SK-N-MC (cell line): ENCODE measurements around the gene CLTCL1.

Experiments
- EZH2 ChIP-seq: fragments of 200-600 bp; sonication (generic); IDR thresholded peaks from one replicate; pipeline ENCODE4 v1.6.1; 2017; ENCODE audit warnings: antibody characterized with exemption
- FOXP2 ChIP-seq: optimal IDR thresholded peaks from 2 replicates; pipeline ENCODE3; 2011; ENCODE audit warnings: mild to moderate bottlenecking, moderate library complexity; ENCODE audit not compliant: insufficient read depth; ENCODE audit errors: extremely low read length, control extremely low read depth
- POLR2AphosphoS5 ChIP-seq: IDR thresholded peaks from 2 replicates; pipeline ENCODE4 v1.6.1; 2012; ENCODE audit warnings: mild to moderate bottlenecking, low read depth, low read length, borderline replicate concordance

DNA sequence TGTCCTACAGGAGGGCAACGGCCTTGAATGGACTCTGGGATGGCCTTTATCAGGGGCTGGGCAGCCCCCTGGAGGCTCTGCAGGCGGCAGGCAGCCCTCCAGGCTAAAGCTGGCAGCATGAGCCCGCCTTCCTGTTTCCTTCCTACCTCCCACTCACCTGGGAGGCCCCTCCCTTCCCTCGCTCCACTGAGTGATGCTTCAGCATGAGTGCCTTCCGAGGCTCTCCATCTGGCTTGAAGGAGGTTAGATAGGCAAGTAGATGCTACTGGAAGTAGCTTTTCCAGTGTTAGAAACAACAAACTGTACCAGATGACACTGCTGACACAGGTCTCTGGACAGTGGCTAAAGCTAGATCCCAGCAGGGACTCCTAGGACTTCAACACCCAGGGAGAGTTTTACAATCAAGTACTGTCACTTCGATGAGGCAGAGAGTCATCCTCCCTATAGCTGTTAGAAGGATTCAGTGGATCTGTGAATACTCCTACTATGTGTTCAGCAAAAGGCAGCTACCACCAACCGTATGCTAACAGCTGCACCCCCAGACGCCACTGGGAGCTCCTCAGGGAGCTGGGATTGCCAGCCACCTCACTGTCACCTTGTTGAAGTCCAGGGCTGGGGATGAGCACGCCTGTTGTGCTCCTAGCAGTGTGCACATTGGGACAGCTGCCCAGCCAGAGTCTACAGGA, 108.9 kb downstream of the CLTCL1 start:
- TF ChIP-seq EZH2 (no peak), POLR2AphosphoS5 (no peak), FOXP2 (no peak)
